ENCODE data around the gene GEMIN4.

The GEMIN4 gene

DNA sequence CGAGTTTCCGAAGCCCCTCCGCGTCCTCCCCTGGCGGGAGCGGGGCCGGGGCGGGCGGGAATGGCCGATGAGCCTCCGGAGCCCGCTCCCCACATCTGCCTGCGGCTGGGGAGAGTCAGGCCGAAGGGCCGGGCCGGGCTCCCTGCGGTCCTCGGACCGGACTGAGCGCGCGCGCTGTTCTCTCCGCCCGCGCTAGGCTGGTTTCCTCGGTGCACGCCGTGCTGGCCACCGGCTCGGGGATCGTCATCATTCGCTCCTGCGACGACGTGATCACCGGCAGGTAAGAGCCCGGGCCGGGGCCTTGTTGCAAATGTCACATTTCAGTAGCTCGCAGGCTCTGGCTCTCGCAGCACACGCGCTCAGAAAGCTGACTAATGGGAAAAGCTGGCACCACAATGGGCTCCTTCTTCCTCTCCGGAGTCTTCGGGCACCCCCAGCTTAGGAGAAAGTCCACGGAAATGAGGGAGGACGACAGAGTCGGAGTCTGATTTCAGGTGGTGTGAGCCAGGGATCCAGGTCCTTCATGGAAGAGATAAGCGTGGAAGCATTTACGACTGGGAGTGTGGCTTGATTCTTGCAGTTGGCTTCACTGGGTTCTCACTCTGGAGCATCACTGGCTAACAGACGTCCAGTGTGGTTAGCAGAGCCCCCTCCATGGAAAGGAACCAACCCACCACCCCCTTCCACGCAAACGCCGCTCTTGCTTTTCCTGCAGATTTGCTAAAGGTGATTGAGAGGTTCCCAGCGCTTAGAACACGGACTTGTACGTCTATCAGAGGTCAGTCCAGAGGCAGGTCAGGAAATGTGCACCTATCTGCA lies 19.0 kb downstream of the GEMIN4 start (continued):
- TF ChIP-seq ZNF624 (tag by site-specific recombination; IDR thresholded peaks at IDR 0.05), result no peak
- TF ChIP-seq ZBTB20 (tag by site-specific recombination; IDR thresholded peaks at IDR 0.05), result peak; percentile 78; the same call in 1 of the 2 replicates
- no peak for TF ChIP-seq ZNF529 (tag by site-specific recombination; IDR thresholded peaks at IDR 0.05; ENCODE audit: insufficient replicate concordance)
- TF ChIP-seq ZNF561 (tag by site-specific recombination; IDR thresholded peaks at IDR 0.05; ENCODE audit: borderline replicate concordance), result 0 out of 2 replicates have a peak, but pooled peaks have one; percentile 7
- TF ChIP-seq ZNF707 (tag by site-specific recombination; IDR thresholded peaks at IDR 0.05), result no peak
- TF ChIP-seq ZSCAN30 (tag by site-specific recombination; IDR thresholded peaks at IDR 0.05), result 0 out of 2 replicates have a peak, but pooled peaks have one; percentile 6
- no peak for TF ChIP-seq ZBTB7A (tag by site-specific recombination; IDR thresholded peaks at IDR 0.05; ENCODE audit: low read depth)
- TF ChIP-seq ZNF530 (tag by site-specific recombination; IDR thresholded peaks at IDR 0.05; ENCODE audit: low read depth), result no peak
- peak; percentile 48; the same call in 1 of the 2 replicates for TF ChIP-seq KLF8 (tag by site-specific recombination; IDR thresholded peaks at IDR 0.05)
- TF ChIP-seq ZNF626 (tag by site-specific recombination; IDR thresholded peaks at IDR 0.05), result no peak
- TF ChIP-seq ZNF558 (tag by site-specific recombination; IDR thresholded peaks at IDR 0.05), result no peak
- 0 out of 2 replicates have a peak, but pooled peaks have one; percentile 35 for TF ChIP-seq ZNF501 (tag by site-specific recombination; IDR thresholded peaks at IDR 0.05)
- TF ChIP-seq, protein P1, sequence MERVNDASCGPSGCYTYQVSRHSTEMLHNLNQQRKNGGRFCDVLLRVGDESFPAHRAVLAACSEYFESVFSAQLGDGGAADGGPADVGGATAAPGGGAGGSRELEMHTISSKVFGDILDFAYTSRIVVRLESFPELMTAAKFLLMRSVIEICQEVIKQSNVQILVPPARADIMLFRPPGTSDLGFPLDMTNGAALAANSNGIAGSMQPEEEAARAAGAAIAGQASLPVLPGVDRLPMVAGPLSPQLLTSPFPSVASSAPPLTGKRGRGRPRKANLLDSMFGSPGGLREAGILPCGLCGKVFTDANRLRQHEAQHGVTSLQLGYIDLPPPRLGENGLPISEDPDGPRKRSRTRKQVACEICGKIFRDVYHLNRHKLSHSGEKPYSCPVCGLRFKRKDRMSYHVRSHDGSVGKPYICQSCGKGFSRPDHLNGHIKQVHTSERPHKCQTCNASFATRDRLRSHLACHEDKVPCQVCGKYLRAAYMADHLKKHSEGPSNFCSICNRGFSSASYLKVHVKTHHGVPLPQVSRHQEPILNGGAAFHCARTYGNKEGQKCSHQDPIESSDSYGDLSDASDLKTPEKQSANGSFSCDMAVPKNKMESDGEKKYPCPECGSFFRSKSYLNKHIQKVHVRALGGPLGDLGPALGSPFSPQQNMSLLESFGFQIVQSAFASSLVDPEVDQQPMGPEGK (tag by site-specific recombination; IDR thresholded peaks at IDR 0.05), result peak; percentile 34; the same call in 1 of the 2 replicates
- TF ChIP-seq AEBP2 (tag by site-specific recombination; IDR thresholded peaks at IDR 0.05; ENCODE audit: borderline replicate concordance), result no peak
- TF ChIP-seq KLF1 (tag by site-specific recombination; IDR thresholded peaks at IDR 0.05), result peak; percentile 20; the same call in 1 of the 2 replicates
- peak; percentile 89 for TF ChIP-seq ZNF341 (tag by site-specific recombination; IDR thresholded peaks at IDR 0.05; ENCODE audit: low read depth)
- TF ChIP-seq ZBTB26 (tag by site-specific recombination; optimal IDR thresholded peaks at IDR 0.05), result peak; percentile 73
- TF ChIP-seq ZNF335 (tag by site-specific recombination; conservative IDR thresholded peaks at IDR 0.05), result peak; percentile 96
- TF ChIP-seq ZNF76 (tag by site-specific recombination; IDR thresholded peaks at IDR 0.05; ENCODE audit: borderline replicate concordance, low read depth), result peak; percentile 29; the same call in 1 of the 2 replicates
- no peak for TF ChIP-seq ZNF658 (tag by site-specific recombination; IDR thresholded peaks at IDR 0.05)
- no peak for TF ChIP-seq PRDM2 (tag by site-specific recombination; IDR thresholded peaks at IDR 0.05; ENCODE audit: borderline replicate concordance)
- no peak for TF ChIP-seq ZNF169 (tag by site-specific recombination; IDR thresholded peaks at IDR 0.05)
- no peak for TF ChIP-seq ZNF350 (tag by site-specific recombination; IDR thresholded peaks at IDR 0.05)
- no peak for TF ChIP-seq SCRT2 (tag by site-specific recombination; IDR thresholded peaks at IDR 0.05)
- no peak for TF ChIP-seq MEIS1 (CRISPR knock-in tag; IDR thresholded peaks at IDR 0.05; ENCODE audit: borderline replicate concordance)
- peak; percentile 90 for TF ChIP-seq ZBTB17 (tag by site-specific recombination; IDR thresholded peaks at IDR 0.05)
- TF ChIP-seq MZF1 (tag by site-specific recombination; IDR thresholded peaks at IDR 0.05; ENCODE audit: borderline replicate concordance), result no peak
- no peak for TF ChIP-seq GLIS1 (tag by site-specific recombination; IDR thresholded peaks at IDR 0.05)
- no peak for TF ChIP-seq SP7 (tag by site-specific recombination; IDR thresholded peaks at IDR 0.05)
- TF ChIP-seq ZNF670 (tag by site-specific recombination; IDR thresholded peaks at IDR 0.05; ENCODE audit: low read depth), result no peak
